GM03348 (cell line): ENCODE data around the gene POU3F4.

ENCODE experiments used
- DNase-seq: peaks from one replicate; pipeline ENCODE4 v3.0.0; 2012; ENCODE audit warnings: low spot score

POU3F4 gene

DNA sequence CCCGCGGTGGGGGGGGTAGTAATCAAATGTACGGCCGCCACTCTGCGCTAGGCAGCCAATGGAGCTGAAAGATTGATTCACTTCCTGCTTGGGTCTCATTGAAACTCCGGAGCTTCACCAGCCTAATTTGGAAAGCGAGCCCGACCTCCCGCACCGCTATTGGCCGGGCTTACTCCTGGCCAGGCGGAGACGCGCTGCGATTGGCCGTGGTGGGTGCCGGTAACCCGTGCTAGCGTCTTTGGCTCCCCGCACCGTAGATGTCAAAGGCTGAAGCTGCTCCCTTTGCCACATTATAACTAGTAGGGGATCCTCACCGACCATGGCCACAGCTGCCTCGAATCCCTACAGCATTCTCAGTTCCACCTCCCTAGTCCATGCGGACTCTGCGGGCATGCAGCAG is at the start of gene POU3F4:
Gene POU3F4 (plus strand): TSS at position 285 of the 400 bp plus-strand sequence. CDS start 35 bp downstream, at position 320.
- DNase-seq = peak; percentile 12

DNA sequence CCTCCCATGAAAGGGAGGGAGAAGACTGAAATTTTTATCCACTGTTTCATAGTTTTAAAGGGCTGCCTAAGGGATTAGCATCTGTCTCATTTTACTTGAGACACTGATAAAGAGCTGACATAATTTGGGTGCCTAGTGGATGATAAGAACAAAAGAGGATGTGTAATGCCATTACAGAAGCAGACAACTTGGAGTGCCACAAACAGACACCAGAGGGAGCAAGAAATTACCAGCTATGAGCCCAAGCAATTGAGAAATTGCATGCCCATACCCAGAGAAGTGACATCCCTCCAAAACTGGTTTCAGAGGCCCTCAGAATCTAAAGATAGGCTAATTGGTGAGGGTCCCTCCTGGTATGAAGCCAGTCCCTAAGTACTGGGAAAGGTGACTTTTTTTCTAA is 38.5 kb upstream of the POU3F4 start:
- peak; percentile 6 for DNase-seq

DNA sequence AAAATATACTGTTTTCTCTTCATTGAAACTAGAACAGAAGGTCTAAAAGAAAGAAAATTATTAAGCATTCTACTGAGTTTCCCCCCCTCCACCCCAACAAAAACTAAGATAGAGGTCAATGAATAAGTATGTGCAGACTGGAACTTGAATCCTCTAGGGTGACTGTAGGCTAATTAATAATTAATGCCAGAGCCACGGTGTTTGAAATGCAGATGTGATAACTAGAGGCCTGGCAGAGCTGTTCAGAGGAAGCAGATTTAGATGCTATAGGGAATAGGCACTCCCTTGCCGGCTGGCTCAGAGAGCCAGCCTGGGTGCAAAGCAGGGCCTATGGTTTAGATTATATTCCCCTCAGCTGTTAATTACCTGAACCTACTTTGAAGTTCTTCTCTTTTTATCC is 12.2 kb upstream of the POU3F4 start:
- DNase-seq = no peak

DNA sequence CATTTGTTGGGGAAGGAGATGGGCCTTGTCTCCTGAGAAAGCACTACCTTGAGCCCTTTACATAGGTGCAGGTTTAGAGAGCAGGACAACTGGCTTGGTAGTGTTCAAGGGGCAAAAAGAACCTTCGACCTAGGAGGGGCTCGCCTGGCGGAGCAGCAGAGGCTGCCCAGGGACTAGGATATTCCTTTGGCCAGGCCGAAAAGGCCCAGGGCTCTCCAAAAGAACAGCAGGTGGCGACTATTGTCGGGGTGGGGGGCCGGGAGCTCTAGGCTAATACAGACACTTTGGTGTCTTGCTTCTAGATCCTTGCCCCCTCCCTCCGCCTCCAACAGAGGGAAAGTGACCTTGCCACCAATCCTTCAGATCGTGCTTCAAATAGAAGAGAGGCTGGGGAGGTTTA is 7.1 kb upstream of the POU3F4 start:
- no peak for DNase-seq

- no peak for DNase-seq
Measured at GRCh38 chrX:83501530-83501929, 6.6 kb upstream of the POU3F4 start.

DNA sequence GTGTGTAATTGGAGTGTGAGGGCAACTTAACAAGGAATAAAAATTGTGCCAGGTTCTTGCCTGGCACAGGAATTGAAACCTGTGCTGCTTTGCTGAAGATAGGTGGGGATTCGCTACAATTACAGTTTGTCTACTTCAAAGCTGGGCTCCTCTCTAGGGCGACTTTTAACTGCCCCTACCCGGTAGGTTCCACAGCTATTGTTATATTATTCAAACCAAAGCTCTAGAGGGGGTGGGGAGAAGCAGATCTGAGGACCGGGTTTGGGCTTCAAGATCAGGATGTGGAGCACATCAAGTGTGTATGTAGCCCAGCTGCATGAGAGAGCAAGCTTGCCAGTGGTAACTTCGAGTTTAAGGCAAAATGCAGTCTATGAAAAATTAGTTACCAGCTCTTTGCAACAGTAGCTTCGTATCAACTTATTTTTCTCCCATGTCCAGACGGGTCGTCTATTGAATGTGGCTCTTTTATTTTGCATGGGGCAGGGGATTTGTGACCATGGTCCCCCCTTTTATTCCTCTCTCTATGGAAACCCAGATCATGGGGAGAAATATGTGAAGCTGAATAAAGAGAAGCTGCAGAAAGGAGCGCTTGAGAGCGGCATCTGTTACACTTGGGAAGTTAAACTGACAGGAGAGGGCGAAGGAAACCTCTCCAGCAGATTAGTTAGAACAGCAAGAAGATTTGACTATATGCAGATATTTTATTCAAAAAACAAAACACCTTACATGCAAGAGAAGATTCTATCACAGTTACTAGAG is 3.2 kb upstream of the POU3F4 start:
- DNase-seq = no peak

GRCh38 chrX:83508526-83509253 is 600 bp downstream of the POU3F4 start:
- no peak for DNase-seq

DNA sequence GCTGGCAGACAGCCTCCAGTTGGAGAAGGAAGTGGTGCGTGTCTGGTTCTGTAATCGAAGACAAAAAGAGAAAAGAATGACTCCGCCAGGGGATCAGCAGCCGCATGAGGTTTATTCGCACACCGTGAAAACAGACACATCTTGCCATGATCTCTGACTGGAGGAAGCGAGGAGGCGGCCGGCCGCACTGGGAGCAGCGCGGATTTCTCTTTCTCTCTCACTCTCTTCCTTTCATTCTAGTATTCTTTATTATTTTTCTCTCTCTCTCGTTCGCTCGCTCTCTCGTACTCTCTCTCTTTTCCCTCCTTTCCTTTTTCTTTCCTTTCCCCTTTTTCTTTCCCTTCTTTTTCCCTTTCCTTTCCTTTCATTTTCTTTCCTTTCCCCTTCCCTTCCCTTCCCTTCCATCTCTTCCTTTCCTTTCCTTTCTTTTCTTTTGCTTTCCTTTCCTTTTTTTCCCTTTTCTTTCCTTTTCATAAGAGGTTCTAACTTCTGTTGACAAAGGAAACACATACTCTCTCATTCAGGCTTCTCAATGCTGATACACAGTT is 1.2 kb downstream of the POU3F4 start:
- DNase-seq = no peak

DNA sequence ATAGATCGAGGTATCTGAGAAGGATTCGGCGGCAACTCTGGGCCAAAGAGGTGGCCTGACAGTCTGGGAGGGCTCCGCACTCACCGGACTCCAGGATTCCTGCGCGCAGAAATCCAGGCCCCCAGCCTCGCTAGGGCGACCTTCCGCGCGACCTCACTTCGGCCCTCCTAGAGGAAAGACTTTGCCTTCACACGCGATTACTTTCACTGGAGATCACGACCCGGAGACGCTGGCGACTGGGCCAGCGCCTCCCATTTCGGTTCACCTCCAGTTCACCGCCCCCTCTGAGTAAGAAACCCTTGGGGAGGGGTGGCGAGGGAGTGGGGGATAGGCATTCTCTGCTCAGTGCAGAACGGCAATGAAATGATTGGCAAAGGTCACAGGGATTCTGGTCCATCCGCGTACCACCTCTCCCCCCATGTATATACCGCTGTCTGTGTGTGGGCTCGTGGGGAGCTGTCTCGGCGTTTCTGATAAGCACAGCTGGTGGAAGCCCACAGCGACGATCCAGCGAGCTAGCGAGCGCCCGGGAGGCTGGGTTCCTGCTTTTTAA is 2.5 kb downstream of the POU3F4 start:
- no peak for DNase-seq

GRCh38 chrX:83511208-83511607 is 3.1 kb downstream of the POU3F4 start:
- DNase-seq = no peak

DNA sequence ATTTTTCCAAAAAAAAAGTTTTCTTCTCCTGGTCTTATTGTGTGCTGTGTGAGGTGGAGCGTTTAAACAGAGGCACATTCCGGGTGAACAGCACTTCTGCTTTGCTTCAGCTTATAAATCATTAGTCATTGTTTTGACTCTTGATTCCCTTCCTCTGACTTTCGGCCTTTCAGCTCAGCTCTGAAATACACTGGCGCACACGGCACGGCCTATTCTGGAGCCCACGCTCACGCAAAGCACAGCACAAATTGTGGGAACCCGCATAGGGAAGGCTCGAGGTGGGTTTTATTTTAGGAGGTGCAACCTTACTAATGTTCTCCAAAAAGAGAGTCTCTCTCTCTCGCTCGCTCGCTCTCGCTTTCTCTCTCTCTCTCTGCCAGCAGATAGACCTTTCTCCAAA is 4.0 kb downstream of the POU3F4 start:
- DNase-seq = no peak

DNA sequence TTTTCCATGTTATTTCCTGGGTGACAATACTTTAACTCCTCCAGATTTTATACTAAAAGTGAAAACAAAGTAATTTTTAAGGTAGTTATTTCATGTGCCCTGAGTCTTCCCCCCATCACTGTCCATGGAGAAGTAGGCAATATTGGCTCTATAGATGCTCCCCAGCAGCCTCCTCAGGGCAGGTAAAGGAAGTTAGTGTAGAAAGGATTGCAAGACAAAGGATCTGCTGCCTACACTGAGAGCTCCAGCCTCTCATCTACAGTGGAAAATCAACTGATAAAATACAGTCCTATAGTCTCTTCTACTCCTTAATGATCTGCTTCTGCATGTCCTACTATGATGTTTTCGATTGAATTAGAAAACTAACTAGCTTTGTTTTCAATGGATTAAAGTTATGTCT is 8.5 kb downstream of the POU3F4 start:
- DNase-seq = no peak

DNA sequence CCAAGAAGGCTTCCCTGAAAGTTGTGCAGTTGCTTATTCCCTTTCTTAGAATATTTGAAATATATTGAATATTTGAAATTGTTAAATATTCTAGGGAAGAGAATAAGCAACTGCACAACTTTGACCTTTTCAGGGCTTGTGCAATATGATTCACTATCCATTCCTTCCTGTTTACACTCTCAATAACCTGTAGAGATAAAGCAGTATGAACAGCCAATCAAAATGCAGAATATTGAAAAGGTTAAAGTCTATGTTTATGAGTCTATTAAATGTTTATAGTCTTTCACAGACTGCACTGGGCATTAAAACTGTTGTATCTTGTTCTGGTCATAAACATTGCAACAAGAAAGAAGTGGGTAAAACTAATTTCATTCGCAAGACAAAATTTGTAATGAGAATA is 13.8 kb downstream of the POU3F4 start:
- no peak for DNase-seq

DNA sequence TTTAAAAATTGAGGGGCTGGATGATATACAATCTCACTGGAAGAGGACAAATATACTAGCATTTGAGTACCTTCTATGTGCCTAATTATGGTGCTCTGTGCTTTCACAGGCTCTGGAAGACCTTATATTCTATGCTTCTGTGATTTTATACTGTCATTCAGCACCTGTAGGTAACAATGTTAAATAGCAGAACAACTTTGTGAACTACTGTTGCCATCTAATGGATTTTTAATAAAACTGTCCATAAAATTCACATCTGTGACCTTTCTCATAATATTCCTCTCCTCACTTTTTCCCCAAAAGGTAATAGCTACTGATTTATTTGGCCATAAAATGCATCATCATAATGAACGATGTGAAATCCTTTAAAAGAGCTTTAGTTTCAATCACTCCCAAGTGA is 21.9 kb downstream of the POU3F4 start:
- no peak for DNase-seq

DNA sequence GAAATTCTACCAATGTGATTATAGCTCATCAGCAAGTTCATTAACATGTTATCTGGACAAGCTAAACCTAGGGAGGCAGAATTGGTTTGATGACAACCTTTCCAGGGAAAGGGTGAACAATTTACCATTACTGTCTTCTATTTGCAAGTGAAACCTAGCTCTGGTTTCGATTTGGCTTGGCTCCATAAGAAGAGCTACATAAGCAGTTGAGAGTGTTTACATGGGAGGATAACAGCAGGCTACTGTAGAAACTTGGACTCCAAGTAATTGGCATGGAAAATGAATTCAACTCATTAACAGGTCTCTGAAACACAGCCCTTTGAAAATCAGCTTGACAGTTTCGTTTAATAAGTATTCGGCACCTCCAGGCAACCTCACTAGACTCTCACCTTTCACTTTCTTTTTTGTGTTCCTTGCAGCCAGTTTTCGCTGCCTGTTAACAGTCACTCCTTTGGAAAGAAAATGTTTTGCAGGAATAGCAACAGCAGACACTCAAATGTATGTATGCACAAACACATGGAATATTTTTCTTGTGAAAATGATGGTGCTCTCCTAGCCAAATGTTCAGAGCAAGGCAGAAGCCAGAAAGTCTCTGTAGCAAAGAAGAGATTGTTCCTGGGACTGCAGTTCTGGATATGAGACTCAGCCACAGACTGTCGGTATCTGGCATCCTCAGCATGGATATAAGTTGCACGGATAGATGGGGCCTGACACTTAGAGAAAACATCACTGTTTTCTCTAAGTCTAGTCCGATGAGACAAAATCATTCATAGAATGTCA is 27.5 kb downstream of the POU3F4 start:
- no peak for DNase-seq
